Right cardiac atrium (tissue), 5 donors: Measurements from ENCODE around the gene SCN7A. TPM values are rescaled to one million over a fixed set of nuclear protein-coding genes. Genes with fewer than 3 reads are reported as not detected.

Experiments used
- ATAC-seq, 2 donors: fragments of 200-7000 bp; cut with Tn5 transposase; one replicate each; pipeline versions ENCODE4 v1.8.0 to v1.9.1; 2020; ENCODE audit warnings: moderate library complexity in 2 of 2, mild to moderate bottlenecking in 1 of 2
- DNase-seq, 3 donors: peaks; one replicate each; pipeline ENCODE4 v3.0.0-alpha.2; 2020
- H3K27ac ChIP-seq: one replicate; pipeline ENCODE4 v1.5.1; 2013; ENCODE audit warnings: mild to moderate bottlenecking, low read length, control low read depth, moderate library complexity
- H3K27me3 ChIP-seq: one replicate; pipeline ENCODE4 v1.6.1; 2013; ENCODE audit not compliant: control insufficient read depth, insufficient read depth
- H3K4me1 ChIP-seq: one replicate; pipeline ENCODE4 v1.6.1; 2013; ENCODE audit warnings: low read length; ENCODE audit not compliant: control insufficient read depth, insufficient read depth
- H3K4me3 ChIP-seq: one replicate; pipeline ENCODE4 v1.5.1; 2013; ENCODE audit warnings: low read length, control low read depth
- H3K9me3 ChIP-seq: one replicate; pipeline ENCODE4 v1.6.1; 2013; ENCODE audit warnings: low read length; ENCODE audit not compliant: control insufficient read depth
- WGBS: extraction: QIAGEN DNeasy Blood & Tissue Kit; methylation state at CpG from one replicate; pipeline ENCODE4 v1.1.7; 2013; 5-methylcytosine and 5-hydroxymethylcytosine counted together
- intact Hi-C, 4 donors: fragments of 100-400 bp; cut with DNase I; formaldehyde crosslinking; loops; one replicate each; pipeline versions ENCODE4 v1.11.0 to v1.14.0; 2022 to 2023
- polyA plus RNA-seq: library from polyadenylated mRNA; stranded (reverse); fragments of 200-250 nt; gene quantifications from one replicate; pipeline ENCODE4 v1.2.3, GENCODE V29; 2013
- total RNA-seq, 4 donors: library from RNA; stranded (reverse); fragmentation: NEBNext Ultra II Directional; extraction: Animal tissue kit (Norgen Biotek cat#: 25700); gene quantifications; one replicate each; pipeline ENCODE4 v1.2.1, GENCODE V29; 2021
- donor health status: healthy with polysubstance abuse.
- donor health status: DM: no; HTN: yes; CAD: no.
- donor health status: DM: no; HTN: no; CAD: no.
- donor health status: DM: no; HTN: yes; CAD: no; lungs with severe emphysema.
- donor health status: DM: yes; HTN: yes; CAD: no.

The SCN7A gene
- total and polyA plus RNA-seq, 5 donors = 9.4 to 28.5 (median 23.0) TPM

GRCh38 chr2:166451468-166451867 is 42.6 kb downstream of the SCN7A start:
- 89% methylated on average over 1 of the region's 1 CpG for WGBS
- H3K27me3 ChIP-seq = no peaks in the 10 kb centered on the region
- H3K4me1 ChIP-seq = no peaks in the 10 kb centered on the region
- H3K27ac ChIP-seq = no peak overlapping the region
- DNase-seq = no peak
- no peak overlapping the region for H3K4me3 ChIP-seq
- no peak for ATAC-seq
- intact Hi-C loops = no loop called here
- H3K9me3 ChIP-seq = no peaks in the 10 kb centered on the region

GRCh38 chr2:166449439-166449838 is 44.6 kb downstream of the SCN7A start:
- Histone ChIP-seq H3K4me1 (no peaks in the 10 kb centered on the region), H3K27me3 (no peaks in the 10 kb centered on the region), H3K9me3 (no peaks in the 10 kb centered on the region), H3K27ac (no peak overlapping the region), H3K4me3 (no peak overlapping the region)
- ATAC-seq = no peak
- intact Hi-C loops = no loop called here
- 48% methylated on average over 1 of the region's 1 CpG for WGBS
- DNase-seq = no peak

GRCh38 chr2:166448106-166448505 is 45.9 kb downstream of the SCN7A start:
- DNase-seq (no peak), ATAC-seq (no peak)
- Histone ChIP-seq H3K9me3 (no peaks in the 10 kb centered on the region), H3K4me3 (no peak overlapping the region), H3K4me1 (no peaks in the 10 kb centered on the region), H3K27ac (no peak overlapping the region), H3K27me3 (no peaks in the 10 kb centered on the region)
- intact Hi-C loops = no loop called here

GRCh38 chr2:166444306-166444705 is 49.7 kb downstream of the SCN7A start:
- Histone ChIP-seq H3K27me3 (no peaks in the 10 kb centered on the region), H3K4me1 (no peaks in the 10 kb centered on the region), H3K4me3 (no peak overlapping the region), H3K9me3 (no peaks in the 10 kb centered on the region), H3K27ac (no peak overlapping the region)
- DNase-seq (no peak), ATAC-seq (no peak)
- intact Hi-C loops = no loop called here

- 84% methylated on average over 3 of the region's 3 CpGs for WGBS
- ATAC-seq (no peak), DNase-seq (no peak)
- Histone ChIP-seq H3K4me3 (no peak overlapping the region), H3K4me1 (no peaks in the 10 kb centered on the region), H3K27ac (no peak overlapping the region), H3K9me3 (no peaks in the 10 kb centered on the region), H3K27me3 (no peaks in the 10 kb centered on the region)
- intact Hi-C loops = no loop called here
These were observed 53.7 kb downstream of the SCN7A start for GRCh38 chr2:166440313-166440712.

GRCh38 chr2:166439078-166439477 is 55.0 kb downstream of the SCN7A start:
- no peak for DNase-seq
- H3K27me3 ChIP-seq = no peaks in the 10 kb centered on the region
- no peaks in the 10 kb centered on the region for H3K4me1 ChIP-seq
- no peak overlapping the region for H3K27ac ChIP-seq
- intact Hi-C loops = no loop called here
- H3K4me3 ChIP-seq = no peak overlapping the region
- no peak for ATAC-seq
- H3K9me3 ChIP-seq = no peaks in the 10 kb centered on the region

GRCh38 chr2:166436976-166437375 is 57.1 kb downstream of the SCN7A start:
- WGBS = 96% methylated on average over 1 of the region's 1 CpG
- intact Hi-C loops = no loop called here

GRCh38 chr2:166436189-166436588 is 57.9 kb downstream of the SCN7A start:
- DNase-seq (no peak), ATAC-seq (no peak)
- Histone ChIP-seq H3K27ac (no peak overlapping the region), H3K4me3 (no peak overlapping the region), H3K27me3 (no peaks in the 10 kb centered on the region), H3K9me3 (no peaks in the 10 kb centered on the region), H3K4me1 (no peaks in the 10 kb centered on the region)
- 61% methylated on average over 3 of the region's 3 CpGs for WGBS
- intact Hi-C loops = no loop called here

More at GRCh38 chr2:166436976-166437375, 57.1 kb downstream of the SCN7A start:
- no peak for DNase-seq
- Histone ChIP-seq H3K4me3 (no peak overlapping the region), H3K27ac (no peak overlapping the region), H3K4me1 (no peaks in the 10 kb centered on the region), H3K27me3 (no peaks in the 10 kb centered on the region), H3K9me3 (no peaks in the 10 kb centered on the region)
- ATAC-seq = no peak

GRCh38 chr2:166434491-166434890 is 59.6 kb downstream of the SCN7A start:
- ATAC-seq (no peak), DNase-seq (no peak)
- WGBS = 29% methylated on average over 1 of the region's 1 CpG
- no peaks in the 10 kb centered on the region for H3K9me3 ChIP-seq
- no peaks in the 10 kb centered on the region for H3K27me3 ChIP-seq
- H3K4me1 ChIP-seq = no peaks in the 10 kb centered on the region
- H3K4me3 ChIP-seq = no peak overlapping the region
- no peak overlapping the region for H3K27ac ChIP-seq
- intact Hi-C loops = no loop called here

- H3K4me1 ChIP-seq = no peaks in the 10 kb centered on the region
- WGBS = 53% methylated on average over 1 of the region's 1 CpG
- ATAC-seq (no peak), DNase-seq (no peak)
- H3K9me3 ChIP-seq = no peaks in the 10 kb centered on the region
- H3K27me3 ChIP-seq = no peaks in the 10 kb centered on the region
- intact Hi-C loops = no loop called here
- no peak overlapping the region for H3K4me3 ChIP-seq
- no peak overlapping the region for H3K27ac ChIP-seq
These were observed 60.6 kb downstream of the SCN7A start for GRCh38 chr2:166433457-166433856.

GRCh38 chr2:166432331-166432730 is 61.7 kb downstream of the SCN7A start:
- intact Hi-C loops = no loop called here
- H3K9me3 ChIP-seq = no peaks in the 10 kb centered on the region
- no peak for DNase-seq
- H3K27me3 ChIP-seq = no peaks in the 10 kb centered on the region
- no peak overlapping the region for H3K4me3 ChIP-seq
- no peak overlapping the region for H3K27ac ChIP-seq
- H3K4me1 ChIP-seq = no peaks in the 10 kb centered on the region
- no peak for ATAC-seq
- WGBS = 48% methylated on average over 1 of the region's 1 CpG

GRCh38 chr2:166424841-166425240 is 69.2 kb downstream of the SCN7A start:
- no peak for ATAC-seq
- no peak for DNase-seq
- intact Hi-C loops = no loop called here
- Histone ChIP-seq H3K4me1 (no peaks in the 10 kb centered on the region), H3K27me3 (no peaks in the 10 kb centered on the region), H3K9me3 (no peaks in the 10 kb centered on the region), H3K4me3 (no peak overlapping the region), H3K27ac (no peak overlapping the region)
- 83% methylated on average over 5 of the region's 5 CpGs for WGBS
